Spleen (tissue), 11 donors: ENCODE data around the gene C12orf76. TPM values are rescaled to one million over a fixed set of nuclear protein-coding genes. Genes with fewer than 3 reads are reported as not detected.

Source experiments
- DNase-seq: peaks from one replicate; pipeline ENCODE4 v3.0.0-alpha.2; 2020
- H3K27ac ChIP-seq, 8 donors: fragments of 200-600 bp; sonication (generic) in 7 of 8; 1 replicate in 4 of 8; 2 replicates in 4 of 8; pipeline versions ENCODE4 v1.5.0 to v1.8.0; 2016 to 2021; ENCODE audit warnings: inconsistent platforms in 4 of 8, mild to moderate bottlenecking in 4 of 8, moderate library complexity in 1 of 8
- H3K27me3 ChIP-seq, 7 donors: fragments of 200-600 bp; sonication (generic) in 6 of 7; replicated peaks in 1 of 7; 1 replicate in 4 of 7; 2 replicates in 3 of 7; pipeline versions ENCODE4 v1.5.0 to v1.8.0; 2016 to 2021; ENCODE audit warnings: inconsistent platforms in 3 of 7, mild to moderate bottlenecking in 1 of 7
- H3K36me3 ChIP-seq, 6 donors: fragments of 200-600 bp; sonication (generic) in 5 of 6; 1 replicate in 4 of 6; 2 replicates in 2 of 6; pipeline versions ENCODE4 v1.5.0 to v1.8.0; 2016 to 2021; ENCODE audit warnings: inconsistent platforms in 2 of 6
- H3K4me1 ChIP-seq, 6 donors: fragments of 200-600 bp; sonication (generic) in 5 of 6; 1 replicate in 3 of 6; 2 replicates in 3 of 6; pipeline versions ENCODE4 v1.5.0 to v1.8.0; 2016 to 2021; ENCODE audit warnings: inconsistent platforms in 3 of 6
- H3K4me3 ChIP-seq, 8 donors: fragments of 200-600 bp; sonication (generic) in 7 of 8; 1 replicate in 4 of 8; 2 replicates in 4 of 8; pipeline versions ENCODE4 v1.5.0 to v1.8.0; 2016 to 2021; ENCODE audit warnings: inconsistent platforms in 4 of 8, mild to moderate bottlenecking in 4 of 8, moderate library complexity in 2 of 8
- H3K9me3 ChIP-seq, 8 donors: fragments of 200-600 bp; sonication (generic) in 7 of 8; 1 replicate in 4 of 8; 2 replicates in 4 of 8; pipeline versions ENCODE4 v1.5.0 to v1.8.0; 2016 to 2021; ENCODE audit warnings: inconsistent platforms in 4 of 8
- CTCF ChIP-seq, 11 experiments: fragments of 200-600 bp in 7 of 11; fragments of 450-650 bp in 4 of 11; sonication (generic) in 4 of 11; IDR thresholded peaks in 8 of 11; conservative IDR thresholded peaks in 3 of 11; 1 replicate in 7 of 11; 2 replicates in 4 of 11; pipeline versions ENCODE4 v1.4.0 to v1.8.0; 2016 to 2021; ENCODE audit warnings: antibody characterized with exemption in 11 of 11, inconsistent platforms in 4 of 11, mild to moderate bottlenecking in 1 of 11
- POLR2A ChIP-seq, 3 donors: fragments of 450-650 bp; IDR thresholded peaks; one replicate each; pipeline ENCODE4 v1.5.1; 2017; ENCODE audit warnings: antibody characterized with exemption in 3 of 3, mild to moderate bottlenecking in 1 of 3
- POLR2AphosphoS5 ChIP-seq, 3 donors: sonication (generic); formaldehyde crosslinking; IDR thresholded peaks; one replicate each; pipeline ENCODE4 v1.5.1; 2017; ENCODE audit warnings: antibody characterized with exemption in 3 of 3
- WGBS, 5 donors: extraction: QIAGEN DNeasy Blood & Tissue Kit in 3 of 5; methylation state at CpG; one replicate each; pipeline versions ENCODE4 v1.1.5 to v1.1.7; 2013 to 2018; 5-methylcytosine and 5-hydroxymethylcytosine counted together
- intact Hi-C: fragments of 100-400 bp; cut with DNase I; formaldehyde crosslinking; loops from one replicate; pipeline ENCODE4 v1.15.0; 2023; ENCODE audit warnings: low total_unique reads
- polyA plus RNA-seq, 3 donors: library from polyadenylated mRNA; stranded (reverse); fragments of 200-250 nt; gene quantifications; one replicate each; pipeline ENCODE4 v1.2.1, GENCODE V29; 2013
- total RNA-seq, 7 donors: library from RNA; depleted of rRNA in 3 of 7; stranded (reverse); fragments of >200 nt in 3 of 7; fragmentation: NEBNext Ultra II Directional in 4 of 7; extraction: Animal tissue kit (Norgen Biotek cat#: 25700) in 4 of 7; gene quantifications; one replicate each; pipeline versions ENCODE4 v1.1.0 to v1.2.1, GENCODE V29; 2016 to 2021
- donor health status: healthy with polysubstance abuse.
- donor health status: DM: no; HTN: no; CAD: no; lungs with moderate emphysema.
- donor health status: DM: no; HTN: no; CAD: no.
- donor health status: Bipolar disorder and iron deficiency.
- donor health status: healthy.
- donor health status: DM: no; HTN: no; CAD: no.
- donor health status: DM: yes; HTN: yes; CAD: no.

The C12orf76 gene
- total and polyA plus RNA-seq, 10 donors: 12.9 to 21.5 (median 17.1) TPM

GRCh38 chr12:109998904-109999648 is 49.2 kb downstream of the C12orf76 start, which contains the start of gene ANKRD13A:
Gene ANKRD13A, plus strand, starts transcription at chr12:109999430. Its CDS starts 259 bp downstream, at chr12:109999689.
- TF ChIP-seq POLR2AphosphoS5 (IDR thresholded peaks at IDR 0.05) (peak; percentile 94 to 95 (median 94)), POLR2A (IDR thresholded peaks at IDR 0.05) (peak in 1 of 3 donors; percentile 54), CTCF (IDR thresholded peaks at IDR 0.05 in 8 of 11, conservative IDR thresholded peaks at IDR 0.05 in 3 of 11) (peak in 1 of 11 experiments; percentile 3)
- DNase-seq: peak; percentile 96
- WGBS, 5 donors: 0 to 1% (median 0%) methylated on average over 13 to 62 of the region's 62 CpGs
- Histone ChIP-seq H3K4me3 (peak within 1 kb of the TSS; percentile 85 to 99 (median 93)), H3K4me1 (peaks cover 33 to 87% (median 76%) of the 10 kb centered on the region in 6 donors), H3K27ac (peak within 1 kb of the TSS; percentile 86 to 100 (median 94)), H3K27me3 (no peaks in the 10 kb centered on the region), H3K36me3 (peaks cover 0 to 14% (median 0%) of the 10 kb centered on the region in 6 donors), H3K9me3 (no peaks in the 10 kb centered on the region)
- intact Hi-C loops: no loop called here

GRCh38 chr12:109998241-109998903 is 50.0 kb downstream of the C12orf76 start:
- intact Hi-C loops: no loop called here
- peaks cover 37 to 87% (median 79%) of the 10 kb centered on the region in 6 donors for H3K4me1 ChIP-seq
- no peak for TF ChIP-seq CTCF (IDR thresholded peaks at IDR 0.05 in 8 of 11, conservative IDR thresholded peaks at IDR 0.05 in 3 of 11)
- TF ChIP-seq POLR2AphosphoS5 (IDR thresholded peaks at IDR 0.05): no peak
- no peaks in the 10 kb centered on the region for H3K9me3 ChIP-seq
- no peak for DNase-seq
- 57 to 77% (median 60%) methylated on average over 9 of the region's 9 CpGs for WGBS, 5 donors
- peak overlapping the region; percentile 86 to 100 (median 94) for H3K27ac ChIP-seq
- no peaks in the 10 kb centered on the region for H3K27me3 ChIP-seq
- peaks cover 0 to 13% (median 0%) of the 10 kb centered on the region in 6 donors for H3K36me3 ChIP-seq
- H3K4me3 ChIP-seq: peak overlapping the region; percentile 85 to 99 (median 93)

GRCh38 chr12:109997393-109997792 is 50.9 kb downstream of the C12orf76 start:
- peaks cover 0 to 7% (median under 1%) of the 10 kb centered on the region in 6 donors for H3K36me3 ChIP-seq
- intact Hi-C loops: no loop called here
- TF ChIP-seq CTCF (IDR thresholded peaks at IDR 0.05 in 8 of 11, conservative IDR thresholded peaks at IDR 0.05 in 3 of 11): no peak
- no peak for DNase-seq
- H3K4me3 ChIP-seq: no peak overlapping the region
- H3K27ac ChIP-seq: peak overlapping the region in 4 of 8 donors; percentile 13 to 100 (median 93)
- 56 to 80% (median 66%) methylated on average over 4 of the region's 4 CpGs for WGBS, 5 donors
- H3K4me1 ChIP-seq: peaks cover 36 to 87% (median 79%) of the 10 kb centered on the region in 6 donors
- no peaks in the 10 kb centered on the region for H3K9me3 ChIP-seq
- H3K27me3 ChIP-seq: no peaks in the 10 kb centered on the region

- Histone ChIP-seq H3K27ac (peak overlapping the region; percentile 92 to 100 (median 98)), H3K9me3 (no peaks in the 10 kb centered on the region), H3K36me3 (peaks cover 0 to 16% (median 2%) of the 10 kb centered on the region in 6 donors), H3K4me1 (peaks cover 36 to 87% (median 78%) of the 10 kb centered on the region in 6 donors), H3K27me3 (no peaks in the 10 kb centered on the region), H3K4me3 (peak overlapping the region; percentile 71 to 97 (median 84))
- WGBS, 5 donors: 47 to 50% (median 49%) methylated on average over 2 of the region's 2 CpGs
- no peak for TF ChIP-seq CTCF (IDR thresholded peaks at IDR 0.05 in 8 of 11, conservative IDR thresholded peaks at IDR 0.05 in 3 of 11)
- no peak for TF ChIP-seq POLR2A (IDR thresholded peaks at IDR 0.05)
- no peak for TF ChIP-seq POLR2AphosphoS5 (IDR thresholded peaks at IDR 0.05)
- intact Hi-C loops: no loop called here
- no peak for DNase-seq
Measured at GRCh38 chr12:109996483-109996853, 51.9 kb downstream of the C12orf76 start.
